SJSA1 (cell line): ENCODE measurements around the gene METTL23. TPM values are rescaled to one million over a fixed set of nuclear protein-coding genes. Genes with fewer than 3 reads are reported as not detected.

Experiments
- DNase-seq, 2 experiments: peaks; one replicate each; pipeline ENCODE4 v3.0.0-alpha.2; 2015 to 2020; ENCODE audit warnings: low spot score in 2 of 2, low read depth in 1 of 2
- H3K27ac ChIP-seq: fragments of 250-450 bp; sonication (Bioruptor Pico); 2 replicates; pipeline ENCODE4 v1.5.1; 2020; ENCODE audit warnings: mild to moderate bottlenecking, moderate library complexity
- H3K27me3 ChIP-seq: fragments of 250-450 bp; sonication (Bioruptor Pico); replicated peaks from 2 replicates; pipeline ENCODE4 v1.5.1; 2020; ENCODE audit warnings: mild to moderate bottlenecking, moderate library complexity
- H3K36me3 ChIP-seq: fragments of 250-450 bp; sonication (Bioruptor Pico); 2 replicates; pipeline ENCODE4 v1.5.1; 2020; ENCODE audit warnings: mild to moderate bottlenecking
- H3K4me1 ChIP-seq: fragments of 250-450 bp; sonication (Bioruptor Pico); replicated peaks from 2 replicates; pipeline ENCODE4 v1.6.1; 2021; ENCODE audit warnings: mild to moderate bottlenecking
- H3K4me3 ChIP-seq: fragments of 250-450 bp; sonication (Bioruptor Pico); 2 replicates; pipeline ENCODE4 v1.5.1; 2020; ENCODE audit warnings: mild to moderate bottlenecking
- H3K9me3 ChIP-seq: fragments of 250-450 bp; sonication (Bioruptor Pico); replicated peaks from 2 replicates; pipeline ENCODE4 v1.5.1; 2020; ENCODE audit warnings: mild to moderate bottlenecking
- total RNA-seq: library from RNA; depleted of rRNA; stranded (reverse); fragments of >200 nt; shearing (Covaris generic); gene quantifications from 2 replicates; pipeline ENCODE4 v1.2.3, GENCODE V29; 2014; rRNA removed

The METTL23 gene
- total RNA-seq: 52.3 and 59.4 TPM in 2 replicates

- DNase-seq: peak; percentile 81 to 89
Measured at GRCh38 chr17:76726776-76727718, at the start of gene METTL23. TSS of gene METTL23 (plus strand) at chr17:76726839. CDS start at chr17:76729711, 2,872 bp downstream.

DNA sequence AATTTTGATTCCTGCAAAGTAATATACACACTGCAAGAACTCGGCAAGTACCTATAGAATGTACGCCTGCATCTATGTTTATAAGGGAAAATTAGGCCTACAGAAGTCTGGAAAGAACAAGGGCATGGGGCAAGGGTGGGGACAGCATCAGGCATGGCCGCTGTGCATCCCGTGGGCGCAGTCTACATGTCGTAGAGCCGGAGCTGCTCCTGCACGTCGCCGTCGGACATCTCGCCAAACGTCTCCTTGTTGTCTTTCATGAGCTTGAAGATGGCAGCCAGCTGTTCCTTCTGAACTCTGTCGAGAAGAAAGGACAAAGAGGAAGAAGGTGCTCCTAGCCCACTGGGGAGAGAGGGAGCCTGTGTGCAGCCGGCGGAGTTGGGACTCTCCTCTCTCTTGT lies 49.2 kb upstream of the METTL23 start:
- no peak for DNase-seq
- Histone ChIP-seq H3K27ac (no peak overlapping the region), H3K36me3 (peaks cover 73% of the 10 kb centered on the region), H3K4me3 (no peak overlapping the region), H3K4me1 (peaks cover 47% of the 10 kb centered on the region), H3K27me3 (no peaks in the 10 kb centered on the region), H3K9me3 (no peaks in the 10 kb centered on the region)

More at GRCh38 chr17:76726776-76727718, at the start of gene METTL23:
- H3K27me3 ChIP-seq: no peaks in the 10 kb centered on the region
- peaks cover 21% of the 10 kb centered on the region for H3K4me1 ChIP-seq
- H3K9me3 ChIP-seq: no peaks in the 10 kb centered on the region
- peak within 1 kb of the TSS; percentile 99 for H3K27ac ChIP-seq
- peak within 1 kb of the TSS; percentile 94 for H3K4me3 ChIP-seq
- H3K36me3 ChIP-seq: peaks cover 82% of the 10 kb centered on the region

DNA sequence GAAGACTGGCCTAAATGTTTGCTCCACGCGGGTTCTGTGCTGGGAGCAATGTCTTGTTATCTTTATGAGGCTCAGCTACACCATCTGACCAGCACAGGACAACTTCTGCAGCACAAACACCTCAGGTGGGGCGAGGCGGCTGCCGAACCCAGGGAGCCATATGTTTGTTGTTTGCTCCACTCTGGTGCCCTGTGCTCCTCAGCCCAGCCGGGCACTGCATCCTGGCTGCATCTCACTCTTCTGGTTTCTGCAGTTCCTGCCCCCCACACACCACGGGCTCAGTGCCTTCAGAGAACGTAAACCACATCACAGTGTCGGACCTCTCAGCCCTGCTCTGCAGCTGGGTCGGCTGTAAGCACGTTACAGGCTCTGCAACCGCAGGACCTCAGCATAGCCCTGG lies 48.3 kb upstream of the METTL23 start:
- no peaks in the 10 kb centered on the region for H3K27me3 ChIP-seq
- H3K4me3 ChIP-seq: no peak overlapping the region
- no peak for DNase-seq
- peaks cover 47% of the 10 kb centered on the region for H3K4me1 ChIP-seq
- no peaks in the 10 kb centered on the region for H3K9me3 ChIP-seq
- H3K36me3 ChIP-seq: peaks cover 82% of the 10 kb centered on the region
- no peak overlapping the region for H3K27ac ChIP-seq

DNA sequence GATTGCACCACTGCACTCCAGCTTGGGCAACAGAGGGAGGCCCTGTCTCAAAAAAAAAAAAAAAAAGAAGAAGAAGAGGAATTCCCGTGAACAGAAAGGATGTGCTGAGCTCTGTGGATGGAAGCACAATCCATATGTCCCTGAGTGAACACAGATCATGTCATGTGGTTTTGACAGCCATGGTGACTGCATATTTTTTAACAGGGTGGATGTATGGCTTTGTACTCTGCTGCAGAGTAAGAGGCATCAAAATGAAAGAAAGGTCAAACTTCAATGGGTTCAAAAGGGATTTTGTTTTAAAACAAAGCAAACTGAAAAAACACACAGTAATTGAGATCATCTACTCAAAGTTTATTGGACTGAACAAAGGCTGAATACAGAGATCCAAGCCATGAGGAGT lies 47.4 kb upstream of the METTL23 start:
- Histone ChIP-seq H3K4me1 (peaks cover 44% of the 10 kb centered on the region), H3K27me3 (no peaks in the 10 kb centered on the region), H3K9me3 (no peaks in the 10 kb centered on the region), H3K36me3 (peaks cover 86% of the 10 kb centered on the region), H3K27ac (no peak overlapping the region), H3K4me3 (no peak overlapping the region)
- DNase-seq: no peak

DNA sequence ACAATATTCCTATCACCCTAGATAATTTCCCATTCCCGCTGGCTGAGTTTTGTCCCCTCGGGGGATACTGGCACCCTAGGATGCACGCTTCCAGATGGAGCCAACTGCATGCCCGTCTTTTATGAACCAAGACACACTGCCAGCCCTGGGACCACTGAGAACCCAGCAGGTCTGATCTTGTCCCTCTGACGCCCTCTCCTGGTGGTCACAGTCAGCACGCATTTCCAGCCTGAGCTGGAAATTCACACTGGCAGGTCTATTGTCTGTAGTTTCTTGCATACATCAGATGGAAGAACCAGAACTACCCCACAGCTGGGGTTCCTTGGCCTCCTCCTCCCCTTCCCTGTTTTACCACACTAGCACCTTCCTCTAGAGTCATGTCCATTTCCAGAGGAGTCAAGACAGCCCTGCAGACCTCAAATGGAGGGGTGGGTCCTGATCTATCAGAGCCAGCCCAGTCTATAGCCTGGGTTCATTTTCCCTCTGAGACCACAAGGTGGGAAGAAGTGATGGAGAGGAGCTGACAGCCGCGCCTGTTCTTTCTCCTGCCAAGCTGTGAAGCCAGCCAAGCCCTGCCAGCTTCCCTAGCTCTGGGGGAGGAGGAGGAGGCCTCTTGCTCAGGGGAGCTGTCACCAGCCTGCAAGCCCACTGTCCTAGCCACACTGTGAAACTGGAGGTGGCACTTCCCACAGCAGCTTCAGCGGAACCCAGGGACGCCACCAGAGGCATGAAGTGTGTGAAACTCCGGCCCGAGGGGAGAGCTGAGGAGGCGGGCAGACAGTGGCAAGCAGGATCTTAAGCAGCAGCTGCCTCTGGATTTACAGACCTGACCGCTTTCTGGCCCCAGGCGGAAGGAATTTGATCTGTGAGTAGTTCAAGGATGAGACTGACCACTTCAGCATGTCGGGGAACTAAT lies 45.2 kb upstream of the METTL23 start:
- Histone ChIP-seq H3K4me3 (no peak overlapping the region), H3K27ac (no peak overlapping the region)

DNA sequence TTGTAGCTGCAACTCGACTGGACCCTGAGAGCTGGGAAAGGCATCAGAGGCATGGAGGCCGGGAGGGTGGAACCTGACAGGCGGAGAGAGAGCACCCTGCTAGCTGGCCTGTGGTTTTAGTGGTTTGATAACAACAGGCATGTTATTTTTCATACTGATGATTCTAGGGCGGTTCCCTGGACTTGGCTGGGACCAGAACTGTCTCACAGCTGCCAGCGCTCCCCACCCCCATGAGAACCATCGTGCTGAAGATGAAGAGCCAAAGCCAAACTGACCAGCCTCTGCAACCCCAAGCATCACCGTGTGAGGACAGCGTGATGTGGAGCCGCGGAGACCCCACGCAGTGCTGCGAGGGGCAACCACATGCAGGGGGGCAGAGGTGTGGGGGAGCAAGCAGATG lies 44.3 kb upstream of the METTL23 start:
- peaks cover 29% of the 10 kb centered on the region for H3K4me1 ChIP-seq
- no peak overlapping the region for H3K27ac ChIP-seq
- H3K27me3 ChIP-seq: no peaks in the 10 kb centered on the region
- DNase-seq: peak; percentile 68 to 69
- H3K4me3 ChIP-seq: no peak overlapping the region
- no peaks in the 10 kb centered on the region for H3K9me3 ChIP-seq
- peaks cover 88% of the 10 kb centered on the region for H3K36me3 ChIP-seq

More for the DNA sequence above, 45.2 kb upstream of the METTL23 start:
- peak; percentile 84 to 88 for DNase-seq
- Histone ChIP-seq H3K4me1 (peaks cover 36% of the 10 kb centered on the region), H3K9me3 (no peaks in the 10 kb centered on the region), H3K27me3 (no peaks in the 10 kb centered on the region), H3K36me3 (peaks cover 88% of the 10 kb centered on the region)

GRCh38 chr17:76683011-76683755 lies 43.5 kb upstream of the METTL23 start:
- DNase-seq: peak; percentile 47 to 72
- no peaks in the 10 kb centered on the region for H3K9me3 ChIP-seq
- no peak overlapping the region for H3K27ac ChIP-seq
- H3K4me1 ChIP-seq: peaks cover 38% of the 10 kb centered on the region
- H3K27me3 ChIP-seq: no peaks in the 10 kb centered on the region
- H3K4me3 ChIP-seq: no peak overlapping the region
- H3K36me3 ChIP-seq: peaks cover 89% of the 10 kb centered on the region

DNA sequence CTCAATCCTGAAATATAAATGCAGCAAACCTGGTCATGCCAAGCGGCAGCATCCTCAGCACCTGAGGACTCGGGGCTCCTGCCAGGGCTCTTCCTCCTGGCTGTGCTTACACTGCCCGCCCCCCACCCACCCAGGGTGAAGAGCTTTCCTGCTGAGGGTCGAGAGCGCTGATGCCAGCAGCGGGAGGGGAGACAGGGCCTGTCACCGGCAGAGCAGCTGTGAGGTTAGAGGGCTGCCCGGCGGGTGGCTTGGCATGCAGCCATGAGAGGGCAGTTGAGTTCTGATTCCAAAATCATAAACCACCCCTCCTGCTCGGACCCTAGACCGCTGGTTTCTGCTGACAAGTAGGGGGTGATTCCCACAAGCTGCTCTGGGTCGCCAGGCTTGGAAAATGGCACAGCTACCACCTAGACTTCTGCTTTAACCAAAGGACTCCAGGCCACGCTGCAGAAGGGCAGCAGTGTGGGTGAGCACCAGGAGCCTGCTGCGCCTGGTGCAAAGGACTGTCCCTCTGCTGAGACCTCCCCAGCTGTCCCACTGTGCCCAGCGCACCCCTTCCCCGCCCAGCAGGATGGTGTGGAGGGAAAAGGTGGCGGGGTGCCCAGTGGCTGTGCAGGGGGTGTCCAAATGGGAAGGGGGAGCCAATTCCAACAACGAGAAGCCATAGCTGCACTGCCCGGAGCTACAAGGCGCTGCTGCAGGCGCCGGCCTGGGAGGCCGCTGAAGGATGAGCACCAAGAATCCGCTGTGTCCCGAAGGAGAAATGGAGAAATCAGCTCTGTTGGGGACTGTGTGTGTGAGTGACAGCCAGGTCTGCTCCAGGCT lies 42.5 kb upstream of the METTL23 start:
- H3K4me3 ChIP-seq: no peak overlapping the region
- no peak for DNase-seq
- H3K4me1 ChIP-seq: peaks cover 48% of the 10 kb centered on the region
- H3K27ac ChIP-seq: no peak overlapping the region
- H3K9me3 ChIP-seq: no peaks in the 10 kb centered on the region
- H3K27me3 ChIP-seq: no peaks in the 10 kb centered on the region
- H3K36me3 ChIP-seq: peaks cover 81% of the 10 kb centered on the region

- Histone ChIP-seq H3K36me3 (peaks cover 77% of the 10 kb centered on the region), H3K27me3 (no peaks in the 10 kb centered on the region), H3K4me3 (no peak overlapping the region), H3K9me3 (no peaks in the 10 kb centered on the region), H3K27ac (no peak overlapping the region), H3K4me1 (peaks cover 54% of the 10 kb centered on the region)
- DNase-seq: no peak
Measured at GRCh38 chr17:76684756-76685155, 41.9 kb upstream of the METTL23 start.

GRCh38 chr17:76685366-76685765 lies 41.3 kb upstream of the METTL23 start:
- H3K27ac ChIP-seq: no peak overlapping the region
- peaks cover 77% of the 10 kb centered on the region for H3K36me3 ChIP-seq
- no peak overlapping the region for H3K4me3 ChIP-seq
- peaks cover 60% of the 10 kb centered on the region for H3K4me1 ChIP-seq
- H3K27me3 ChIP-seq: no peaks in the 10 kb centered on the region
- DNase-seq: no peak
- no peaks in the 10 kb centered on the region for H3K9me3 ChIP-seq

DNA sequence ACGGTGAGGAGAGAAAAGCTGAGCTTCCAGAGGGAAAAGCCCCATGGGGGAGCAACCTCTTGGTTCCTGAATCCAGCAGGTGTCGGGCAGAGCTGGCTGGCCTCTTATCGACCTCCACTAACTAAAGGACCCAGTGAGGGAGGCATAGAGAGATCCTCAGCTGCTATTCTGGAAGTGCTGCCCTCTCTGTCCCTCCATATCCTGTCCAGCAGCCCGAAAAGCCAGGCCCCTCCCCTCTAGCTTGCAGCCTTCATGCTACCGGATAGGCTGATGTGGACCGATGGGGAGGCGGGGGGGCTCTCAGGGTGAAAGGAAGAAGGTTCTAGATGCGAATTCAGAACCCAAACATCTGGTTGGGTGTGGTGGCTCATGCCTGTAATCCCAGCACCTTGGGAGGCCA lies 40.8 kb upstream of the METTL23 start:
- peaks cover 65% of the 10 kb centered on the region for H3K4me1 ChIP-seq
- H3K27me3 ChIP-seq: no peaks in the 10 kb centered on the region
- H3K4me3 ChIP-seq: no peak overlapping the region
- H3K9me3 ChIP-seq: no peaks in the 10 kb centered on the region
- H3K36me3 ChIP-seq: peaks cover 73% of the 10 kb centered on the region
- no peak for DNase-seq
- H3K27ac ChIP-seq: no peak overlapping the region

GRCh38 chr17:76686538-76687297 lies 39.9 kb upstream of the METTL23 start:
- Histone ChIP-seq H3K9me3 (no peaks in the 10 kb centered on the region), H3K27me3 (no peaks in the 10 kb centered on the region), H3K27ac (no peak overlapping the region), H3K36me3 (peaks cover 64% of the 10 kb centered on the region), H3K4me3 (no peak overlapping the region), H3K4me1 (peaks cover 66% of the 10 kb centered on the region)
- no peak for DNase-seq
